Measurements from ENCODE around the gene FLAD1. TPM values are rescaled to one million over a fixed set of nuclear protein-coding genes. Genes with fewer than 3 reads are reported as not detected.

FLAD1 gene
- total RNA-seq (ENCODE audit: low replicate concordance): 13.1 and 19.0 TPM in 2 replicates

GRCh38 chr1:154982897-154983648, at the start of gene FLAD1:
FLAD1 (plus strand) TSS chr1:154983344; CDS start chr1:154983695, 351 bp downstream.

GRCh38 chr1:154936555-154937084, 46.5 kb upstream of the FLAD1 start, which contains the start of gene PMVK:
PMVK (minus strand) TSS chr1:154936719; CDS start chr1:154936685, 34 bp downstream.

GRCh38 chr1:154955718-154956543, 27.2 kb upstream of the FLAD1 start, which contains the start of gene PBXIP1:
PBXIP1 (minus strand) TSS chr1:154956099; CDS start chr1:154953721, 2,378 bp downstream.

GRCh38 chr1:154961207-154962155, 21.7 kb upstream of the FLAD1 start, which contains the start of gene PYGO2:
PYGO2 (minus strand) TSS chr1:154961782; CDS start chr1:154961576, 206 bp downstream.

GRCh38 chr1:154970631-154971340, 12.4 kb upstream of the FLAD1 start, which contains the start of gene SHC1:
SHC1 (minus strand) TSS chr1:154970747; CDS start chr1:154970526, 221 bp downstream.

GRCh38 chr1:154974102-154974807, 8.9 kb upstream of the FLAD1 start, which contains the start of gene CKS1B:
CKS1B (plus strand) TSS chr1:154974681; CDS start chr1:154974746, 65 bp downstream.

GRCh38 chr1:154993572-154994268, 10.6 kb downstream of the FLAD1 start, which contains the start of gene LENEP:
LENEP (plus strand) TSS chr1:154993586; CDS start chr1:154993608, 22 bp downstream.

GRCh38 chr1:155002464-155003226, 19.5 kb downstream of the FLAD1 start, which contains the start of gene ZBTB7B:
ZBTB7B (plus strand) TSS chr1:155002802; CDS start chr1:155014661, 11,859 bp downstream.

GRCh38 chr1:155033524-155033923, 50.4 kb downstream of the FLAD1 start, which contains the start of the genes DCST1 and DCST2:
DCST1 (plus strand) TSS chr1:155033824; CDS start chr1:155034037, 213 bp downstream.
DCST2 (minus strand) TSS chr1:155033781; CDS start chr1:155033701, 80 bp downstream.

Other genes with a start within 250 kb of the FLAD1 start
- gene KCNN3, start 113.1 kb upstream of the FLAD1 start, total RNA-seq (ENCODE audit: low replicate concordance): under 0.01 TPM in 1 of 2 replicates, not detected in the other
- 10.2 and 11.4 TPM in 2 replicates for gene PMVK, start 46.6 kb upstream of the FLAD1 start, total RNA-seq (ENCODE audit: low replicate concordance)
- gene PBXIP1, start 27.2 kb upstream of the FLAD1 start, total RNA-seq (ENCODE audit: low replicate concordance): 66.0 and 101 TPM in 2 replicates
- 3.4 and 6.5 TPM in 2 replicates for gene PYGO2, start 21.6 kb upstream of the FLAD1 start, total RNA-seq (ENCODE audit: low replicate concordance)
- gene SHC1, start 12.6 kb upstream of the FLAD1 start, total RNA-seq (ENCODE audit: low replicate concordance): 98.8 and 184 TPM in 2 replicates
- gene CKS1B, start 8.7 kb upstream of the FLAD1 start, total RNA-seq (ENCODE audit: low replicate concordance): 18.6 and 39.5 TPM in 2 replicates
- gene LENEP, start 10.2 kb downstream of the FLAD1 start, total RNA-seq (ENCODE audit: low replicate concordance): 0.68 TPM in 1 of 2 replicates, not detected in the other
- 9.1 and 14.1 TPM in 2 replicates for gene ZBTB7B, start 19.5 kb downstream of the FLAD1 start, total RNA-seq (ENCODE audit: low replicate concordance)
- not detected in 2 replicates for gene DCST2, start 50.4 kb downstream of the FLAD1 start, total RNA-seq (ENCODE audit: low replicate concordance)
- not detected in 2 replicates for gene DCST1, start 50.5 kb downstream of the FLAD1 start, total RNA-seq (ENCODE audit: low replicate concordance)
- gene ADAM15, start 68.0 kb downstream of the FLAD1 start, total RNA-seq (ENCODE audit: low replicate concordance): 48.2 and 64.5 TPM in 2 replicates
- 1.8 and 5.7 TPM in 2 replicates for gene EFNA4, start 80.4 kb downstream of the FLAD1 start, total RNA-seq (ENCODE audit: low replicate concordance)
- 0.35 and 0.90 TPM in 2 replicates for gene EFNA3, start 95.5 kb downstream of the FLAD1 start, total RNA-seq (ENCODE audit: low replicate concordance)
- 0.23 and 4.9 TPM in 2 replicates for gene EFNA1, start 144.5 kb downstream of the FLAD1 start, total RNA-seq (ENCODE audit: low replicate concordance)
- gene SLC50A1, start 152.5 kb downstream of the FLAD1 start, total RNA-seq (ENCODE audit: low replicate concordance): 17.9 and 32.0 TPM in 2 replicates
- 27.5 and 42.7 TPM in 2 replicates for gene DPM3, start 157.2 kb downstream of the FLAD1 start, total RNA-seq (ENCODE audit: low replicate concordance)
- gene KRTCAP2, start 190.0 kb downstream of the FLAD1 start, total RNA-seq (ENCODE audit: low replicate concordance): 86.9 and 102 TPM in 2 replicates
- 1.5 and 3.5 TPM in 2 replicates for gene TRIM46, start 190.5 kb downstream of the FLAD1 start, total RNA-seq (ENCODE audit: low replicate concordance)
- 35.0 and 52.5 TPM in 2 replicates for gene THBS3, start 224.6 kb downstream of the FLAD1 start, total RNA-seq (ENCODE audit: low replicate concordance)
- 30.1 and 45.6 TPM in 2 replicates for gene MTX1, start 225.4 kb downstream of the FLAD1 start, total RNA-seq (ENCODE audit: low replicate concordance)

Measured in smooth muscle cell of the coronary artery (primary cell).